Smooth muscle cell (in vitro differentiated cells): ENCODE data around the gene APBB1IP. TPM values are rescaled to one million over a fixed set of nuclear protein-coding genes. Genes with fewer than 3 reads are reported as not detected.

Experiments
- DNase-seq: peaks from one replicate; lab custom pipeline; 2025; ENCODE audit not compliant: unreplicated experiment; lab: John Stamatoyannopoulos, UW
- H2AFZ ChIP-seq: fragments of 200-600 bp; sonication (generic); 2 replicates; pipeline ENCODE4 v1.6.0; 2016; ENCODE audit warnings: antibody characterized with exemption, low read depth, mild to moderate bottlenecking
- H3F3A ChIP-seq: fragments of 200-600 bp; sonication (generic); 2 replicates; pipeline ENCODE4 v1.6.0; 2017; ENCODE audit warnings: antibody characterized with exemption, low read depth
- H3K27ac ChIP-seq: fragments of 200-600 bp; sonication (generic); 2 replicates; pipeline ENCODE4 v1.5.1; 2016; ENCODE audit warnings: low read depth, mild to moderate bottlenecking
- H3K27me3 ChIP-seq: fragments of 200-600 bp; sonication (generic); 2 replicates; pipeline ENCODE4 v1.6.1; 2016; ENCODE audit warnings: low read depth, mild to moderate bottlenecking
- H3K36me3 ChIP-seq: fragments of 200-600 bp; sonication (generic); 2 replicates; pipeline ENCODE4 v1.5.1; 2016; ENCODE audit warnings: low read depth
- H3K4me1 ChIP-seq: fragments of 200-600 bp; sonication (generic); 2 replicates; pipeline ENCODE4 v1.5.1; 2016; ENCODE audit warnings: low read depth
- H3K4me2 ChIP-seq: fragments of 200-600 bp; sonication (generic); 2 replicates; pipeline ENCODE4 v1.6.0; 2016; ENCODE audit warnings: mild to moderate bottlenecking
- H3K4me3 ChIP-seq: fragments of 200-600 bp; sonication (generic); 2 replicates; pipeline ENCODE4 v1.5.1; 2016; ENCODE audit warnings: mild to moderate bottlenecking
- H3K79me2 ChIP-seq: fragments of 200-600 bp; sonication (generic); 2 replicates; pipeline ENCODE4 v1.6.0; 2016; ENCODE audit warnings: low read depth, mild to moderate bottlenecking
- H3K9ac ChIP-seq: fragments of 200-600 bp; sonication (generic); 2 replicates; pipeline ENCODE4 v1.6.0; 2016; ENCODE audit warnings: low read depth
- H3K9me3 ChIP-seq: fragments of 200-600 bp; sonication (generic); replicated peaks from 2 replicates; pipeline ENCODE4 v1.5.1; 2016; ENCODE audit warnings: low read depth
- H4K20me1 ChIP-seq: fragments of 200-600 bp; sonication (generic); 2 replicates; pipeline ENCODE4 v1.6.0; 2016; ENCODE audit warnings: low read depth
- WGBS: methylation state at CpG from one replicate; pipeline ENCODE4 v1.1.7; 2016; ENCODE audit warnings: low lambda C conversion rate; 5-methylcytosine and 5-hydroxymethylcytosine counted together
- polyA plus RNA-seq: library from polyadenylated mRNA; unstranded; fragments of >200 nt; fragmentation: Nextera tagmentation; extraction: Ambion mirVana; gene quantifications from 2 replicates; pipeline ENCODE4 v1.2.1, GENCODE V29; 2016
- total RNA-seq: library from RNA; depleted of rRNA; stranded (reverse); fragments of >200 nt; gene quantifications from 2 replicates; pipeline ENCODE4 v1.2.3, GENCODE V29; 2014
- TF ChIP-seq, protein P1 (sequence below): fragments of 200-600 bp; sonication (generic); IDR thresholded peaks from 2 replicates; pipeline ENCODE4 v1.5.1; 2017; ENCODE audit warnings: borderline replicate concordance, mild to moderate bottlenecking, antibody characterized with exemption; ENCODE audit not compliant: insufficient read depth, poor library complexity, severe bottlenecking

Gene APBB1IP
- total and polyA plus RNA-seq, 2 experiments from 2014 or later, result 0.36 to 0.39 TPM

DNA sequence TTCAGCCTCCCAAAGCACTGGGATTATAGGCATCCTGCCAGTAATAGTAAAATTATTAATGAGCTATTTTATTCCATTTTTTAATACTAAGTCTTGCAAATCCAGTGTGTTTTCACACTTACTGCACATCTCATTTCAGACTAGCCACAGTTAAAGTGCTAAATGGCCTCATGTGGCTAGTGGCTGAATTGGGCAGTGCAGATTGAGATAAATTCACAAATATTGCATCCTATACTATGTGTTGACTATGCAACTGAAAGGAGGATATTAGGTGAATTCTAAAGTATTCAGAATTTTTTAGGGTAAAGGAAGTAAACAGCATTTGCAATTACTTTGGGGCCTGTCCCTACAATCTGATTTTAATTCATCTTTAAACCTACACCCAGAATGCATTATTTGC lies 10.2 kb downstream of the APBB1IP start:
- no peaks in the 10 kb centered on the region for H3K27me3 ChIP-seq
- H2AFZ ChIP-seq, result no peak overlapping the region
- H3K4me3 ChIP-seq, result no peak overlapping the region
- H3K27ac ChIP-seq, result no peak overlapping the region
- no peaks in the 10 kb centered on the region for H3K79me2 ChIP-seq
- H3K9ac ChIP-seq, result no peak overlapping the region
- DNase-seq, result no peak
- no peaks in the 10 kb centered on the region for H3K4me1 ChIP-seq
- no peaks in the 10 kb centered on the region for H3F3A ChIP-seq
- H3K36me3 ChIP-seq, result no peaks in the 10 kb centered on the region
- H3K4me2 ChIP-seq, result no peak overlapping the region
- H3K9me3 ChIP-seq, result no peaks in the 10 kb centered on the region
- no peaks in the 10 kb centered on the region for H4K20me1 ChIP-seq
- TF ChIP-seq, protein P1, sequence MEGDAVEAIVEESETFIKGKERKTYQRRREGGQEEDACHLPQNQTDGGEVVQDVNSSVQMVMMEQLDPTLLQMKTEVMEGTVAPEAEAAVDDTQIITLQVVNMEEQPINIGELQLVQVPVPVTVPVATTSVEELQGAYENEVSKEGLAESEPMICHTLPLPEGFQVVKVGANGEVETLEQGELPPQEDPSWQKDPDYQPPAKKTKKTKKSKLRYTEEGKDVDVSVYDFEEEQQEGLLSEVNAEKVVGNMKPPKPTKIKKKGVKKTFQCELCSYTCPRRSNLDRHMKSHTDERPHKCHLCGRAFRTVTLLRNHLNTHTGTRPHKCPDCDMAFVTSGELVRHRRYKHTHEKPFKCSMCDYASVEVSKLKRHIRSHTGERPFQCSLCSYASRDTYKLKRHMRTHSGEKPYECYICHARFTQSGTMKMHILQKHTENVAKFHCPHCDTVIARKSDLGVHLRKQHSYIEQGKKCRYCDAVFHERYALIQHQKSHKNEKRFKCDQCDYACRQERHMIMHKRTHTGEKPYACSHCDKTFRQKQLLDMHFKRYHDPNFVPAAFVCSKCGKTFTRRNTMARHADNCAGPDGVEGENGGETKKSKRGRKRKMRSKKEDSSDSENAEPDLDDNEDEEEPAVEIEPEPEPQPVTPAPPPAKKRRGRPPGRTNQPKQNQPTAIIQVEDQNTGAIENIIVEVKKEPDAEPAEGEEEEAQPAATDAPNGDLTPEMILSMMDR, result no peak

DNA sequence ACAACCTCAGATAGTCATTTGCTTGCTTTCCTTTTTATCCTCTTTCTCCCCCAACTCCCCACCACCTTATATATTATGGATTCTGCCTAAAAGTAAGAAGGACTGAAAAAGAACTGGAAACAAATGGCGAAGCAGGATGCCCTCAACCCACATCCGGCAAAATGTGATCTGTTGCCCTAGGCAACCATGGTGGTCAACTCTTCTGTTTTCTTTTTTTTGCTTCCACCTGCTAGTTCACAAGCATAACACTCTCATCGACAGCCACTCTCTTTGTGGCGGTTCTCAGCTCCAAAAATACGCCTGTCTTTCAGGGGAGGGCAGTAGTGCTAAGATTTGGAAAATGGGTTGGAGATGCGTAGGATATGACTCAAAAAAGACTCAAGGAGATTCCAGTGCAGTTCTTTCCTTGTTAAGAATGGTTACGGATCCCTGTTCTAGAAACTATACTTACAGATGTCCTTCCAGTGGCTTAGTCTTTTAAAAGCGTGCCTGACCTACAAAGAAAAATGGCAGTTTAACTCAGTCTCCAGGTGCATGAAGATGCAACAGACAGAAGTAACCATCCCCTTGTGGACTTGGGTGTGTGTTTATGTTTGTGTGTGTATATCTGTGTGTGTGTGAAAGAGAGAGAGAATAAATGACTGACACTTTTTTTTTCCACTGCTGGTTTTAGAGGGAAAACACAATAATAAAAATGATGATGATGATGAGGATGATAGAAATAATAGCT lies 10.7 kb downstream of the APBB1IP start:
- no peaks in the 10 kb centered on the region for H3K79me2 ChIP-seq

DNA sequence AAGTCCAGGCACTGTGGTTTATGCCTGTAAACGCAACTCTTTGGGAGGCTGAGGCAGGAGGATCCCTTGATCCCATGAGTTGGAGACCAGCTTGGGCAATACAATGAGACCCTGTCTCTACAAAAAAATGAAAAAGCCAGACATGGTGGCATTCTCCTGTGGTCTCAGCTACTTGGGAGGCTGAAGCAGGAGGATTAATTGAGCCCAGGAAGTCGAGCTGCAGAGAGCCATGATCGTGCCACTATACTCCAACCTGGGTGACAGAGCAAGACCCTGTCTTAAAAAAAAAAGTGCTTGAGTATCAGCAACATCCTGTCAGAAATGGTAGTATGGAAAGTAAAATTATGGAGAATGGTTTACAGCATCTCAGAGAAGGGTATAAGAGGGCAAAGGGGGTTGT lies 11.6 kb downstream of the APBB1IP start:
- Histone ChIP-seq H3K36me3 (no peaks in the 10 kb centered on the region), H3K4me3 (no peak overlapping the region), H3K9me3 (no peaks in the 10 kb centered on the region), H3K27ac (no peak overlapping the region), H3K27me3 (no peaks in the 10 kb centered on the region), H3K4me2 (no peak overlapping the region), H3K9ac (no peak overlapping the region), H2AFZ (no peak overlapping the region), H3K79me2 (no peaks in the 10 kb centered on the region), H3F3A (no peaks in the 10 kb centered on the region), H4K20me1 (no peaks in the 10 kb centered on the region), H3K4me1 (no peaks in the 10 kb centered on the region)
- DNase-seq, result no peak
- TF ChIP-seq, protein P1, result no peak
- WGBS, result 56% methylated on average over 3 of the region's 3 CpGs

More for the DNA sequence above, 10.7 kb downstream of the APBB1IP start:
- H3K36me3 ChIP-seq, result no peaks in the 10 kb centered on the region
- no peak overlapping the region for H3K4me2 ChIP-seq
- no peak overlapping the region for H3K27ac ChIP-seq
- H3K27me3 ChIP-seq, result no peaks in the 10 kb centered on the region
- H3F3A ChIP-seq, result no peaks in the 10 kb centered on the region
- no peaks in the 10 kb centered on the region for H4K20me1 ChIP-seq
- no peak overlapping the region for H3K4me3 ChIP-seq
- DNase-seq, result no peak
- TF ChIP-seq, protein P1, result no peak
- no peaks in the 10 kb centered on the region for H3K4me1 ChIP-seq
- no peak overlapping the region for H3K9ac ChIP-seq
- H3K9me3 ChIP-seq, result no peaks in the 10 kb centered on the region
- H2AFZ ChIP-seq, result no peak overlapping the region
- 93% methylated on average over 8 of the region's 8 CpGs for WGBS

DNA sequence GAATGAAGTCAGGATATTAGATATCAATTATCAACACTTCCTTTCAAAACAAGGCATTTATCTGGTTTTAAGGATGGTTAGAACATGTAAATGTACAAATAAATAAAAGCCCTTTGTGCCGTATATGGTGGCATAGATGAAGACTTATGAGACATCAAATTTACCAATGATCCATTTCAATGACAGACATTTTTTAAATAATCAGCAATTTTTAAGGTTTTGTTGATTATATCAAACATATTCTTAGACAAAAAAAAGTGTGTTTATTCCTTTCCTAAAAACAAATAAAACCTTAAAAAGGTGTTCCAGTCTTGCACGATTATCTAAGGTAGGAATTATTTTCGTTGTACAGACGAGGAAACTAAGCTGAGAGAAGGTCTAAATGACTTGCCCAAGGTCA lies 13.8 kb downstream of the APBB1IP start:
- no peak overlapping the region for H3K4me3 ChIP-seq
- TF ChIP-seq, protein P1, result no peak
- no peaks in the 10 kb centered on the region for H3K4me1 ChIP-seq
- H3K27me3 ChIP-seq, result no peaks in the 10 kb centered on the region
- H3K79me2 ChIP-seq, result no peaks in the 10 kb centered on the region
- no peak overlapping the region for H3K27ac ChIP-seq
- no peak for DNase-seq
- H3K4me2 ChIP-seq, result no peak overlapping the region
- H3K36me3 ChIP-seq, result no peaks in the 10 kb centered on the region
- no peak overlapping the region for H3K9ac ChIP-seq
- H3K9me3 ChIP-seq, result no peaks in the 10 kb centered on the region
- H2AFZ ChIP-seq, result no peak overlapping the region
- H3F3A ChIP-seq, result no peaks in the 10 kb centered on the region
- H4K20me1 ChIP-seq, result no peaks in the 10 kb centered on the region
- WGBS, result 21% methylated on average over 4 of the region's 4 CpGs
